Measurements from ENCODE around the gene REX1BD. TPM values are rescaled to one million over a fixed set of nuclear protein-coding genes. Genes with fewer than 3 reads are reported as not detected.

The REX1BD gene
- total and polyA plus RNA-seq, 2 of the 13 experiments (the other 11 are each of a cell fraction or from before 2014, with no cell fraction given): 7.5 to 25.4 TPM

DNA sequence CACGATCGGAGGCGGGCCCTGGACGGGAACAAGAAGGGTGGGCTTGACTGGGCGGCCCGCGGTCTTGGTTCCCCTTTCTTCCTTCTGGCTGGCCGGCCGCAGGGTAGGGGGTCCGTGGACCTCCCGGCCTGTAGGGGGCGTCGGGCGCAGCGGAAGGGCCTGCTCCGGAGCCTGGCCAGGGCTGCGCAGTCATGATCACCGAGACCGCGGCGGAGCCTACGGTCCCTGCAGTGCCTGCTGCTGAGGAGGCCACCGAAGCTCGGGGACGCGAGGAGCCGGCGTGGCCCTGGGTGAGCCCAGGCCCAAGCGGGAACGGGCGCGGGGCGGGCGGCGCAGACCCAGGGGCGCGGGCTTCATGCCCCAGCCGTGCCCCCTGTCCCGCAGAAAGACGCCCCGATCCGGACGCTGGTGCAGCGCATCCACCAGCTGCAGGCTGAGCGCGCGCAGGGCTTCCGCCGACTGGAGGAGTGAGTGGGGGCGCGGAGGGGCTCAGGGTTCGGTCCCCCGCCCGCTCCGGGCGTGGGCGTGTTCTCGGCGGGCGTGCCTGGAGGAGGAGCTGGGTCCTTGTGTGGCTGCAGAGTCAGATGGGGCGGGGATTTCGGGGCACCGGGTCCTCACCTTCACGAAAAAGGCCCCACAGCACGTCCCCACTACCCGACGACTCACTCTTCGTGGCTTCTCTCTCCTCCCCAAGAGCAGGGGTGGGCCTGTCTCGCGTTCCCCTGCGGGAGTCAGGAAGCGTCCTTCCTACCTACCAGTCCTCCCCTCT lies at the start of gene REX1BD (continued):
- TF ChIP-seq SMAD1 (CRISPR knock-in tag; IDR thresholded peaks at IDR 0.05; ENCODE audit: borderline replicate concordance, low read depth): 0 out of 2 replicates have a peak, but pooled peaks have one; percentile 78
- 0 out of 2 replicates have a peak, but pooled peaks have one; percentile 11 for TF ChIP-seq SMAD3 (CRISPR knock-in tag; IDR thresholded peaks at IDR 0.05)
- TF ChIP-seq ZNF75D (CRISPR knock-in tag; IDR thresholded peaks at IDR 0.05; ENCODE audit: borderline replicate concordance): no peak
- TF ChIP-seq TMF1 (CRISPR knock-in tag; IDR thresholded peaks at IDR 0.05; ENCODE audit: low read depth): peak; percentile 52
- TF ChIP-seq MIER2 (CRISPR knock-in tag; IDR thresholded peaks at IDR 0.05): peak; percentile 50; the same call in 1 of the 2 replicates
- TF ChIP-seq NR1H2 (CRISPR knock-in tag; IDR thresholded peaks at IDR 0.05; ENCODE audit: borderline replicate concordance, low read depth): no peak; the same call in 1 of the 2 replicates
- TF ChIP-seq, protein P1, sequence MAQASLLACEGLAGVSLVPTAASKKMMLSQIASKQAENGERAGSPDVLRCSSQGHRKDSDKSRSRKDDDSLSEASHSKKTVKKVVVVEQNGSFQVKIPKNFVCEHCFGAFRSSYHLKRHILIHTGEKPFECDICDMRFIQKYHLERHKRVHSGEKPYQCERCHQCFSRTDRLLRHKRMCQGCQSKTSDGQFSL (CRISPR knock-in tag; IDR thresholded peaks at IDR 0.05): 0 out of 2 replicates have a peak, but pooled peaks have one; percentile 31
- TF ChIP-seq EHMT2 (IDR thresholded peaks at IDR 0.05; ENCODE audit: borderline replicate concordance, low read depth, low read length): no peak
- no peak for TF ChIP-seq PAF1 (CRISPR knock-in tag; IDR thresholded peaks at IDR 0.05)
- TF ChIP-seq SMARCC2 (IDR thresholded peaks at IDR 0.05): no peak
- TF ChIP-seq POLR2G (IDR thresholded peaks at IDR 0.05; ENCODE audit: low read depth, low read length): peak; percentile 91
- TF ChIP-seq, protein P2, sequence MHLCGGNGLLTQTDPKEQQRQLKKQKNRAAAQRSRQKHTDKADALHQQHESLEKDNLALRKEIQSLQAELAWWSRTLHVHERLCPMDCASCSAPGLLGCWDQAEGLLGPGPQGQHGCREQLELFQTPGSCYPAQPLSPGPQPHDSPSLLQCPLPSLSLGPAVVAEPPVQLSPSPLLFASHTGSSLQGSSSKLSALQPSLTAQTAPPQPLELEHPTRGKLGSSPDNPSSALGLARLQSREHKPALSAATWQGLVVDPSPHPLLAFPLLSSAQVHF (CRISPR knock-in tag; IDR thresholded peaks at IDR 0.05): no peak
- no peak for TF ChIP-seq MZF1 (CRISPR knock-in tag; IDR thresholded peaks at IDR 0.05; ENCODE audit: borderline replicate concordance)
- 0 out of 2 replicates have a peak, but pooled peaks have one; percentile 31 for TF ChIP-seq ZNF616 (CRISPR knock-in tag; IDR thresholded peaks at IDR 0.05; ENCODE audit: low read depth)
- TF ChIP-seq KAT7 (CRISPR knock-in tag; IDR thresholded peaks at IDR 0.05; ENCODE audit: borderline replicate concordance): peak; percentile 96; the same call in 1 of the 2 replicates
- TF ChIP-seq ARHGAP35 (CRISPR knock-in tag; IDR thresholded peaks at IDR 0.05; ENCODE audit: borderline replicate concordance): peak; percentile 77; the same call in 1 of the 2 replicates
- no peak for TF ChIP-seq EZH2 (conservative IDR thresholded peaks at IDR 0.05; ENCODE audit: low read depth, low read length)
- TF ChIP-seq KLF9 (CRISPR knock-in tag; IDR thresholded peaks at IDR 0.05; ENCODE audit: low read depth): no peak
- TF ChIP-seq PTBP1 (IDR thresholded peaks at IDR 0.05; ENCODE audit: low read depth, low read length, poor library complexity, severe bottlenecking): no peak
- no peak; the same call in 1 of the 2 replicates for TF ChIP-seq TARDBP (CRISPR knock-in tag; IDR thresholded peaks at IDR 0.05)
- TF ChIP-seq ZNF44 (CRISPR knock-in tag; IDR thresholded peaks at IDR 0.05): peak; percentile 4; the same call in 1 of the 2 replicates
- TF ChIP-seq ZNF547 (CRISPR knock-in tag; IDR thresholded peaks at IDR 0.05): no peak
- TF ChIP-seq, protein P3, sequence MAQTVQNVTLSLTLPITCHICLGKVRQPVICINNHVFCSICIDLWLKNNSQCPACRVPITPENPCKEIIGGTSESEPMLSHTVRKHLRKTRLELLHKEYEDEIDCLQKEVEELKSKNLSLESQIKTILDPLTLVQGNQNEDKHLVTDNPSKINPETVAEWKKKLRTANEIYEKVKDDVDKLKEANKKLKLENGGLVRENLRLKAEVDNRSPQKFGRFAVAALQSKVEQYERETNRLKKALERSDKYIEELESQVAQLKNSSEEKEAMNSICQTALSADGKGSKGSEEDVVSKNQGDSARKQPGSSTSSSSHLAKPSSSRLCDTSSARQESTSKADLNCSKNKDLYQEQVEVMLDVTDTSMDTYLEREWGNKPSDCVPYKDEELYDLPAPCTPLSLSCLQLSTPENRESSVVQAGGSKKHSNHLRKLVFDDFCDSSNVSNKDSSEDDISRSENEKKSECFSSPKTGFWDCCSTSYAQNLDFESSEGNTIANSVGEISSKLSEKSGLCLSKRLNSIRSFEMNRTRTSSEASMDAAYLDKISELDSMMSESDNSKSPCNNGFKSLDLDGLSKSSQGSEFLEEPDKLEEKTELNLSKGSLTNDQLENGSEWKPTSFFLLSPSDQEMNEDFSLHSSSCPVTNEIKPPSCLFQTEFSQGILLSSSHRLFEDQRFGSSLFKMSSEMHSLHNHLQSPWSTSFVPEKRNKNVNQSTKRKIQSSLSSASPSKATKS (CRISPR knock-in tag; IDR thresholded peaks at IDR 0.05): no peak
- TF ChIP-seq, protein P4, sequence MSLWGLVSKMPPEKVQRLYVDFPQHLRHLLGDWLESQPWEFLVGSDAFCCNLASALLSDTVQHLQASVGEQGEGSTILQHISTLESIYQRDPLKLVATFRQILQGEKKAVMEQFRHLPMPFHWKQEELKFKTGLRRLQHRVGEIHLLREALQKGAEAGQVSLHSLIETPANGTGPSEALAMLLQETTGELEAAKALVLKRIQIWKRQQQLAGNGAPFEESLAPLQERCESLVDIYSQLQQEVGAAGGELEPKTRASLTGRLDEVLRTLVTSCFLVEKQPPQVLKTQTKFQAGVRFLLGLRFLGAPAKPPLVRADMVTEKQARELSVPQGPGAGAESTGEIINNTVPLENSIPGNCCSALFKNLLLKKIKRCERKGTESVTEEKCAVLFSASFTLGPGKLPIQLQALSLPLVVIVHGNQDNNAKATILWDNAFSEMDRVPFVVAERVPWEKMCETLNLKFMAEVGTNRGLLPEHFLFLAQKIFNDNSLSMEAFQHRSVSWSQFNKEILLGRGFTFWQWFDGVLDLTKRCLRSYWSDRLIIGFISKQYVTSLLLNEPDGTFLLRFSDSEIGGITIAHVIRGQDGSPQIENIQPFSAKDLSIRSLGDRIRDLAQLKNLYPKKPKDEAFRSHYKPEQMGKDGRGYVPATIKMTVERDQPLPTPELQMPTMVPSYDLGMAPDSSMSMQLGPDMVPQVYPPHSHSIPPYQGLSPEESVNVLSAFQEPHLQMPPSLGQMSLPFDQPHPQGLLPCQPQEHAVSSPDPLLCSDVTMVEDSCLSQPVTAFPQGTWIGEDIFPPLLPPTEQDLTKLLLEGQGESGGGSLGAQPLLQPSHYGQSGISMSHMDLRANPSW (CRISPR knock-in tag; IDR thresholded peaks at IDR 0.05; ENCODE audit: borderline replicate concordance): peak; percentile 73; the same call in 1 of the 2 replicates
